COLO668 (cell line): ENCODE results near the gene SFI1.
"Not testable (repeated sequence)": the region's sequence is repeated elsewhere in the genome, so short reads cannot be mapped to it uniquely, and the experiment has no call there.

Experiments
- DNase-seq: peaks from one replicate; lab custom pipeline; 2025; ENCODE audit not compliant: unreplicated experiment; lab: John Stamatoyannopoulos, UW

The SFI1 gene

DNA sequence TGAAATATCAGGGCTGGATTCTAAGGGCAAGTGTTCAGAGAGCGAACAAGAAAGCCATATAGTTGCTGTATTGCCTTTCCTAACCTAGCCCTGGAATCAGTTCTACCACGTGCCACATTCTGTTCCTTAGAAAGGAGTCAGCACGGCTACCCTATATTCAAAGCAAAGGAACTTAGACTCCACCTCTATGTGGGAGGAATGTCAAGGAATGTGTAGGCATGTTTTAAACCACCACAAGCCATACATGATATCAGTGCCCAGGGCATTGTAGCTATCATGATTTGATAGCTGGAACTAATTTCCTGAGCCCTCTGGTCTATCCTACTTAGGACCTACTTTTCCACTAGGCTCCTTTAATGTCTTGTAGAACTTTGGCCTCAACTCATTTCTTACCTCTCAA is 4.2 kb upstream of the SFI1 start:
- no peak for DNase-seq

GRCh38 chr22:31493355-31493754 is 3.0 kb upstream of the SFI1 start:
- DNase-seq, result not testable (repeated sequence)

DNA sequence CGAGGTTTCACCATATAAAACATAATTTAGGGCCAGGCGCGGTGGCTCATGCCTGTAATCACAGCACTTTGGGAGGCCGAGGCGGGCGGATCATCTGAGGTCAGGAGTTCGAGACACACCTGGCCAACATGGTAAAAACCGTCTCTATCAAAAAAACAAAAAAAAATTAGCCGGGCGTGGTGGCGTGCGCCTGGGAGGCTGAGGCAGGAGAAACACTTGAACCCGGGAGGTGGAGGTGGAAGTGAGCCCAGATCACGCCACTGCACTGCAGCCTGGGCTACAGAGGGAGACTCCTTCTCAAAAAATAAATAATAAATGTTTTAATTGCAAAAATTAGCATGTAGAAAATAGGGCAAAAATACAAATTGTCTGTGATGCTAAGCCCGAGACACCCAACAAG is 993 bp upstream of the SFI1 start:
- DNase-seq, result no peak

- DNase-seq, result peak; percentile 51
Observed at GRCh38 chr22:31496735-31497146, 405 bp downstream of the SFI1 start.

- no peak for DNase-seq
Observed at GRCh38 chr22:31497148-31497938, 1.0 kb downstream of the SFI1 start.

GRCh38 chr22:31501738-31502137 is 5.4 kb downstream of the SFI1 start:
- no peak for DNase-seq

- DNase-seq, result no peak
Observed at GRCh38 chr22:31503211-31503964, 7.1 kb downstream of the SFI1 start.

- no peak for DNase-seq
Observed at GRCh38 chr22:31504282-31504681, 7.9 kb downstream of the SFI1 start.

DNA sequence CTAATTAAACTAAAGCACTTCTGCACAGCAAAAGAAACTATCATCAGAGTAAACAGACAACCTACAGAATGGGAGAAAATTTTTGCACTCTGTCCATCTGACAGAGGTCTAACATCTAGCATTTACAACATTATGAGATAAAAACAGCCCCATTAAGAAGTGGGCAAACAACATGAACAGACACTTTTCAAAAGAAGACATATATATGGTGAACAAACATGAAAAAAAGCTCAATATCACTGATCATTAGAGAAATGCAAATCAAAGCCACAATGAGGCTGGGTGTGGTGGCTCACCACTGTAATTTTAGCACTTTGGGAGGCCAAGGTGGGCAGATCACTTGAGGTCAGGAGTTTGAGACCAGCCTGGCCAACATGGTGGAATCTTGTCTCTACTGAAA is 11.2 kb downstream of the SFI1 start:
- DNase-seq, result not testable (repeated sequence)

DNA sequence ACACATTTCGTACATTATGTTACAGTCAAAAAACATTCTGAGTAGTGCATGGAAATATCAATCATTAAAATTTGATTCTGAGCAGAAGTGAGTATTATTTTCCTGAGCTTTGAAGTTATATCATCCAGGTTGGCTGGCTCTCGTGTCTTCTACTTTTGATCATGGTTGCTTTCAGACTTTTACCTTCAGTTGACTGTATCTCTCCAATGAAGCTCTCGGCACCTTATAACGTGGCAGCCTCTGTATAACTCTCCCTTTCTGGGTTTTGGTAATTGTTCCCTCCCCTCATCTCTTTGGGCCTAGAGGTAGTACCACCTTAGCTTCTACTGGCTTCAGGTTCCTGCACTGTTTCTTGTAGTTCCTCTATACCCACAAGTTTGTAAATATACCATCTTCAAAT is 12.2 kb downstream of the SFI1 start:
- no peak for DNase-seq

- no peak for DNase-seq
Observed at GRCh38 chr22:31509061-31509762, 12.9 kb downstream of the SFI1 start.

- DNase-seq, result no peak
Observed at GRCh38 chr22:31520051-31520450, 23.7 kb downstream of the SFI1 start.

DNA sequence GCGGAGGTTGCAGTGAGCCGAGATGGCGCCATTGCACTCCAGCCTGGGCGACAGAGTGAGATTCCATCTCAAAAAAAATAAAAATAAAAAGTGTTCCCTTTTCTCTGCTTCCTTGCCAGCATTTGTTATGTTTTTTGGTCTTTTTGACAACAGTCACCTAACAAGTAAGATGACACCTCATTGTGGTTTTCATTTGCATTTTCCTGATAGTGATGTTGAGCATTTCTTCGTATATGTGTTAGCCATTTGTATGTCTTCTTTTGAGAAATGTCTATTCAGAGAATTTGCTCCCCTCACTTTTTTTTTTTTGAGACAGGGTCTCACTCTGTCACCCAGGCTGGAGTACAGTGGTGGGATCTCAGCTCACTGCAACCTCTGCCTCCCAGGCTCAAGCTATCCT is 27.8 kb downstream of the SFI1 start:
- DNase-seq, result not testable (repeated sequence)

DNA sequence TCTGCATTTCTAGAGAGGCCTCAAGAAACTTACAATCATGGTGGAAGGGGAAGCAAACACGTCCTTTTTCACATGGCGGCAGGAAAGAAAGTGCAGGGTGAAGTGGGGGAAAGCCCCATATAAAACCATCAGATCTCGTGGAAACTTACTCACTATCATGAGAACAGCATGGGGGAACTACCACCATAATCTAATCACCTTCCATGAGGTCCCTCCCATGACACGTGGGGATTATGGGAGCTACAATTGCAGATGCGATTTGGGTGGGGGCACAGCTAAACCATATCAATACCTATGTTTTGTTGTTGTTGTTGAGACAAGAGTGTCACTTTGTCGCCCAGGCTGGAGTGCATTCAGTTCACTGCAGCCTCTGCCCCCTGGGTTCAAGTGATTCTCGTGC is 29.9 kb downstream of the SFI1 start:
- DNase-seq, result no peak

DNA sequence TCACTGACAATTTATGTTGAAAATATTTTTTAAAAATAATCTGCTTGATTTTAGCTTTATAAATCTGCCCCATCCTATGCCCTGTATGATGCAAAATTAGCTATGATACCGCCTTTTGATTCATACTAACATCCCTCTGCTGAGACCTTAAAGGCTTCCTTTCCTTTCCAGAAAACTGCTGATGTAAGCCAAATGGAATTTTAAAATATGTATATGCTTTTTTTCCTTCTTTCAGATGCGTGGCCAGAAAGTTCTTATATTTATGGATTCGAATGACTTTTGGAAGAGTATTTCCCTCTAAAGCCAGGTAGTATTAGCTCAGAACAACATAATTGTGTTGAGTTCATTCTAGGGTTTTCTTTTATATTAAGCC is 34.5 kb downstream of the SFI1 start:
- no peak for DNase-seq

DNA sequence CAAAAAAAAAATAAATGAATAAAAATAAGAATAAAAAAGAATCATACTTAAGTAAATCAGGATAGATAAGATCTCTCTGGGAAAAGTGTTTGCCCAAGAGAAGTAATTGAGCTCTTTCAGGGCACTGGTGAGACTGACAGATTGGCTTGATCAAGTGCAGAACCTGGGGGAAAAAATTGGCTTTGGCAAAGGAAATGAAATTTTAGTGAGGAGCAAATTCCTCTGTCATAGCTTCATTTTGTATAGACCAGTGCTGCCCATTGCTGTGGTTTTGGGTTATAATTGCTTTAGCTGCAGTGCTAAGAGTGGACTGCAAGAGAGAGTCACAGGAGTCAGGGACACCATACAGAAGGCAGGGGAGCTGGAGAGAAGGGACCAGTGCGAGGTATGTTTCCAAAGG is 35.7 kb downstream of the SFI1 start:
- no peak for DNase-seq

DNA sequence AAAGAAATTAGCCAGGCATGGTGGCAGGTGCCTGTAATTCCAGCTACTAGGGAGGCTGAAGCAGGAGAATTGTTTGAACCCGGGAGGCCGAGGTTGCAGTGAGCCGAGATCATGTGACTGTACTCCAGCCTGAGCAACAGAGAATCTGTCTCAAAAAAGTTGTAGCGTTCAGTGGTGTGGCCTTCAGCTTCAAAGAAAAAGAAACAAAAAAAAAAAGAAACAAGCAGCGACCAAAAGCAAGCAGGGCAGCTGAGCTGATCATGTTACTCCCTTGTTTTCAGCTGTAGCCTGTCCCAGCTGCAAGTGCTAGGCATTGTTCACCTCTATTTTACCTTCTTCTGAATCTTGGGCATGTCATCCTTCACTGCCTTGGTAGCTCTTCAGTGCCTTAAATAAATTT is 37.0 kb downstream of the SFI1 start:
- DNase-seq, result no peak

- DNase-seq, result no peak
Observed at GRCh38 chr22:31537019-31537535, 40.7 kb downstream of the SFI1 start.

GRCh38 chr22:31538815-31539214 is 42.5 kb downstream of the SFI1 start:
- DNase-seq, result no peak

DNA sequence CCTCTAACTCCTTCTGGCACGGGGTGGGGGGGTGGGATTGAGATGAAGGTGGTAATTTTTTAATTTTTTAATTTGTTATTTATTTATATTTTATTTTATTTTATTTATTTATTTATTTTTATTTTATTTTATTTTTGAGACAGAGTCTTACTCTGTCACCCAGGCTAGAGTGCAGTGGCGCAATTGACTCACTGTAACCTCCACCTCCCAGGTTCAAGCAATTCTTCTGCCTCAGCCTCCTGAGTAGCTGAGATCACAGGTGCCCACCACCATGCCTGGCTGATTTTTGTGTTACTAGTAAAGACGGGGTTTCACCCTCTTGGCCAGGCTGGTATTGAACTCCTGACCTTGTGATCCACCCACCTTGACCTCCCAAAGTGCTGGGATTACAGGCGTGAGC is 43.8 kb downstream of the SFI1 start:
- not testable (repeated sequence) for DNase-seq

DNA sequence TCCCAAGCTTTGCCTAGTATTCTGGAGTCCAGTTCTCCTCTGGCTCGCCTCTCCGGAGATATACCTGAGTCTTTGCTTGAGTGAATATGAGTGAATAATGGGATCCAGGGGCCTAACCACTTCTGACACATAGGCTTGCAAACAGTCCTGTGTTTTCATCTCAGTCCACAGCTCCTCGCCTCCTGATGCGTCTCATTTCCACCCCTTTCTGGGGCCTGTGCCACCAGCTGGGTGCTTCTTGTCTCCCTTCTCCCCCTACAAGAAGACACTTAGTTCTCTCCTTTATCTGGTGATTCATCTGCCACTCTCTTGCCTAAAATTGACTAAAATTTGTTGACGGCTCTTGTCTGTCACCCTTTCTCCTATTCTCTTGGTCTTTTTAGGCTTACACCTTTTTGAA is 44.6 kb downstream of the SFI1 start:
- no peak for DNase-seq
